ENCODE data around the gene KANSL1L. TPM values are rescaled to one million over a fixed set of nuclear protein-coding genes. Genes with fewer than 3 reads are reported as not detected.
A peak's percentile ranks its signal among the peaks of the same experiment; 100 is the strongest.

The KANSL1L gene
- total and polyA plus RNA-seq, 10 of the 15 experiments (the other 5 are each of a cell fraction or from before 2014, with no cell fraction given), result 1.2 to 9.5 (median 3.7) TPM

DNA sequence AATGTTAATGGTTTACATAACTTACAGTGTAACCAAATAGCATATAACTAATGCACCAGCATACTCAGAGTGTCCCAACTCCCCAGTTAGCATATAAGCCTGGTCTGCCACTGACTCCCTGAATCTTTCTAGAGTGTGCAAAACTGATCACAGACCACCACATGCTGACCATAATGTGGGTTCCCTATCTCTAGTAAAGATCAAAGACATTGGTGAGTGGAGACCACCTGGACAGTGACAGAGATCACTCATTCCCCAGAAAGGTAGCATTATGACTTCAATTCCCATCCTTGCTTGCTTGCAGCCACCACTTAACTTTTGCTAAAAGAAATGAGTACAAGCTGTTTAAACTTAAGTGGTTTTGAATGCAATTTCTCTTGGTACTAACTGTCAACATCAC lies 39.0 kb downstream of the KANSL1L start:
- Histone ChIP-seq H3K27me3 (replicated peaks in 1 of 2; ENCODE audit: control insufficient read depth in 2 of 2, insufficient read depth in 2 of 2, low read length in 1 of 2) (no peaks in the 10 kb centered on the region), H3K4me3 (no peak overlapping the region), H3K4me2 (ENCODE audit: control insufficient read depth, insufficient read depth) (no peak overlapping the region), H3K4me1 (ENCODE audit: control insufficient read depth, insufficient read depth, low read length) (no peaks in the 10 kb centered on the region), H3K36me3 (ENCODE audit: control insufficient read depth in 2 of 2, insufficient read depth in 2 of 2, low read length in 1 of 2) (no peaks in the 10 kb centered on the region), H3K9me3 (replicated peaks; ENCODE audit: control insufficient read depth, insufficient read depth, low read length) (no peaks in the 10 kb centered on the region), H3K9ac (ENCODE audit: control insufficient read depth, insufficient read depth, low read length) (no peak overlapping the region), H3K79me2 (ENCODE audit: control insufficient read depth, insufficient read depth, low read length) (no peaks in the 10 kb centered on the region), H4K20me1 (ENCODE audit: control insufficient read depth, insufficient read depth) (no peaks in the 10 kb centered on the region), H3K27ac (ENCODE audit: control insufficient read depth, insufficient read depth) (no peak overlapping the region), H2AFZ (ENCODE audit: control insufficient read depth, low read depth, low read length) (no peak overlapping the region)
- TF ChIP-seq FOS (IDR thresholded peaks at IDR 0.05; ENCODE audit: borderline replicate concordance, extremely low read depth, insufficient read length), result no peak
- TF ChIP-seq HDGF (IDR thresholded peaks at IDR 0.05), result no peak
- 0 out of 2 replicates have a peak, but pooled peaks have one; percentile 6 for TF ChIP-seq RUNX3 (IDR thresholded peaks at IDR 0.05; ENCODE audit: low read length)
- POLR2A ChIA-PET, result no interaction called here
- FAIRE-seq (no peak), ATAC-seq (peak; percentile 21; the same call in 1 of the 3 replicates), DNase-seq (ENCODE audit: low read depth, low spot score) (no peak)
- SMC1A ChIA-PET (ENCODE audit: uncharacterized antibody, unreplicated experiment), result no interaction called here
- RAD21 ChIA-PET (ENCODE audit: unreplicated experiment), result no interaction called here
- intact Hi-C loops (cut with micrococcal nuclease; ENCODE audit: unreplicated experiment) (no loop called here), in situ Hi-C loops (cut with MboI) (no loop called here)
- BruUV-seq (replicated peaks), result no TSS peak
- CTCF ChIA-PET, result no interaction called here

DNA sequence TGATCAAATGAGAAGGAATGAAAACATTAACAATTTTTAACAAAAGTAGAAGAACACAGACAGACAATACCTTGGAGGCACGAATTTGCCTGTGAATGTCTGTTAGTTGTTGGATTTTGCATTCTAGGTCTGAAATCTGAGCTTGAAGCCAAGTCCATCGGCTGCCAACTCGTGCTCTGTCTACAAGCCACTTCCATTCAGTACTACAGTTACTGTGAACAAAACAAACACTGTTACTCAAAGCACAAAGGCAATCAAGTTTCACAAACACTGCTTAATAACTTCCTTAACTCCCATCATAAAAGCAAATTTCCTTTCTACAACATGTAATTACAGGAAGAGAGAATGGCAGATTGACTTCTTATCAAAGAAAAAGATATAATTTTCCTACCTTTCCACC lies 42.2 kb downstream of the KANSL1L start:
- ChIA-PET POLR2A (no interaction called here), SMC1A (ENCODE audit: uncharacterized antibody, unreplicated experiment) (interaction anchor here (0.9 kb wide), 1 partner anchor 60 kb away, joined by 3 read pairs; no protein-coding TSS in a partner anchor), RAD21 (ENCODE audit: unreplicated experiment) (no interaction called here), CTCF (interaction anchor here (0.7 to 1.2 kb wide), 4 partner anchors 18 to 1755 kb away, joined by 3 to 4 read pairs (median 3); no protein-coding TSS in a partner anchor)
- Histone ChIP-seq H3K27ac (ENCODE audit: control insufficient read depth, insufficient read depth) (no peak overlapping the region), H3K36me3 (ENCODE audit: control insufficient read depth in 2 of 2, insufficient read depth in 2 of 2, low read length in 1 of 2) (no peaks in the 10 kb centered on the region), H3K4me1 (ENCODE audit: control insufficient read depth, insufficient read depth, low read length) (no peaks in the 10 kb centered on the region), H3K4me3 (no peak overlapping the region), H3K9ac (ENCODE audit: control insufficient read depth, insufficient read depth, low read length) (no peak overlapping the region), H3K79me2 (ENCODE audit: control insufficient read depth, insufficient read depth, low read length) (no peaks in the 10 kb centered on the region), H3K9me3 (replicated peaks; ENCODE audit: control insufficient read depth, insufficient read depth, low read length) (no peaks in the 10 kb centered on the region), H4K20me1 (ENCODE audit: control insufficient read depth, insufficient read depth) (no peaks in the 10 kb centered on the region), H3K4me2 (ENCODE audit: control insufficient read depth, insufficient read depth) (no peak overlapping the region), H2AFZ (ENCODE audit: control insufficient read depth, low read depth, low read length) (no peak overlapping the region), H3K27me3 (replicated peaks in 1 of 2; ENCODE audit: control insufficient read depth in 2 of 2, insufficient read depth in 2 of 2, low read length in 1 of 2) (no peaks in the 10 kb centered on the region)
- intact Hi-C loops (cut with micrococcal nuclease; ENCODE audit: unreplicated experiment) (no loop called here), in situ Hi-C loops (cut with MboI) (no loop called here)
- FAIRE-seq (no peak), ATAC-seq (no peak), DNase-seq (ENCODE audit: low read depth, low spot score) (no peak)
- BruUV-seq (replicated peaks), result no TSS peak
- no peak for TF ChIP-seq ZNF384 (IDR thresholded peaks at IDR 0.05; ENCODE audit: borderline replicate concordance, low read depth, low read length)
- no peak for TF ChIP-seq ZNF622 (IDR thresholded peaks at IDR 0.05)
- TF ChIP-seq NFYA (IDR thresholded peaks at IDR 0.05; ENCODE audit: borderline replicate concordance, low read depth, low read length), result no peak
- no peak for TF ChIP-seq BRCA1 (IDR thresholded peaks at IDR 0.05; ENCODE audit: low read depth, low read length)
- 65% methylated on average over 3 of the region's 3 CpGs for WGBS (ENCODE audit: insufficient coverage, insufficient replicate concordance, low lambda C conversion rate, missing lambda C conversion rate)
